Bronchial smooth muscle cell (primary cell): ENCODE measurements around the gene FAM83B. TPM values are rescaled to one million over a fixed set of nuclear protein-coding genes. Genes with fewer than 3 reads are reported as not detected.

Experiments used
- total RNA-seq: library from RNA; depleted of rRNA; stranded (reverse); fragments of >200 nt; gene quantifications from 2 replicates; pipeline ENCODE4 v1.2.1, GENCODE V29; 2014

FAM83B gene, protein sequence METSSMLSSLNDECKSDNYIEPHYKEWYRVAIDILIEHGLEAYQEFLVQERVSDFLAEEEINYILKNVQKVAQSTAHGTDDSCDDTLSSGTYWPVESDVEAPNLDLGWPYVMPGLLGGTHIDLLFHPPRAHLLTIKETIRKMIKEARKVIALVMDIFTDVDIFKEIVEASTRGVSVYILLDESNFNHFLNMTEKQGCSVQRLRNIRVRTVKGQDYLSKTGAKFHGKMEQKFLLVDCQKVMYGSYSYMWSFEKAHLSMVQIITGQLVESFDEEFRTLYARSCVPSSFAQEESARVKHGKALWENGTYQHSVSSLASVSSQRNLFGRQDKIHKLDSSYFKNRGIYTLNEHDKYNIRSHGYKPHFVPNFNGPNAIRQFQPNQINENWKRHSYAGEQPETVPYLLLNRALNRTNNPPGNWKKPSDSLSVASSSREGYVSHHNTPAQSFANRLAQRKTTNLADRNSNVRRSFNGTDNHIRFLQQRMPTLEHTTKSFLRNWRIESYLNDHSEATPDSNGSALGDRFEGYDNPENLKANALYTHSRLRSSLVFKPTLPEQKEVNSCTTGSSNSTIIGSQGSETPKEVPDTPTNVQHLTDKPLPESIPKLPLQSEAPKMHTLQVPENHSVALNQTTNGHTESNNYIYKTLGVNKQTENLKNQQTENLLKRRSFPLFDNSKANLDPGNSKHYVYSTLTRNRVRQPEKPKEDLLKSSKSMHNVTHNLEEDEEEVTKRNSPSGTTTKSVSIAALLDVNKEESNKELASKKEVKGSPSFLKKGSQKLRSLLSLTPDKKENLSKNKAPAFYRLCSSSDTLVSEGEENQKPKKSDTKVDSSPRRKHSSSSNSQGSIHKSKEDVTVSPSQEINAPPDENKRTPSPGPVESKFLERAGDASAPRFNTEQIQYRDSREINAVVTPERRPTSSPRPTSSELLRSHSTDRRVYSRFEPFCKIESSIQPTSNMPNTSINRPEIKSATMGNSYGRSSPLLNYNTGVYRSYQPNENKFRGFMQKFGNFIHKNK
- 0.16 TPM in 1 of 2 replicates, not detected in the other for total RNA-seq

DNA sequence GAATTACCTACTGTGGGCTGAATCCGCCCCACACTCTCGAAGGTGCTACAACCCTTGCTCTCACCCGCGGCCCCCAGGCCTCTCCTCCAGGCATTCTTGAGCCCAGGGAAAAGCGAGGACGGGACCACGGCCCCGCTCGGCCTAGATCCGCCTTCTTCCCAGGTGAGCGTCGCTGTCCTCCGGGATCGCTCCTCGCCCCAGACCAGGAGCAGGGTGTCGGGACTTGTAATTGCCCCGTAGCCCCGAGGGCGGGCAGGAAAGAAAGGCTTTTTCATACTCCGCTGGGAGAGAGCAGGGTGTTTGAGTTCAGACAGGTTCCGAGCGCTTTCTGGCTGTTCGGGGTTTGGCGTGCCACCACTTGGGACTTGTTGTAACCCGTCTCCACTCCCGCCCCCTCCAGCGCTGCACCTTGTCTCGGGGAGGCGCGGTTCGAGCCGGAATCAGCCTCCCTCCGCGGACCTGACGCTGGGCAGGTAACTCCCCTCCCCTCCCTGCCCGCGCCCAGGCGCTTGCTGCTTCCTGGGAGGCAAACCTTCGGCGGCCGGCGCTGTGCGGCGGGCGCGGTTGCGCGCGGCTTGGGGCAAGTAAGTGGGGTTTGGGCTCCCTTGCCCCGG is at the start of gene FAM83B:
FAM83B (plus strand) TSS at position 529 of the 614 bp plus-strand sequence. CDS start 23,476 bp downstream, outside the sequence.

